Measurements from ENCODE around the gene HADHA. TPM values are rescaled to one million over a fixed set of nuclear protein-coding genes. Genes with fewer than 3 reads are reported as not detected.

Gene HADHA
- polyA plus RNA-seq, 1 of the 3 experiments (the other 2 are of a cell fraction), result 64.3 TPM

- H3K27me3 ChIP-seq (ENCODE audit: insufficient read depth), result no peaks in the 10 kb centered on the region
- peaks cover 96% of the 10 kb centered on the region for H3K79me2 ChIP-seq (ENCODE audit: insufficient read depth)
- H4K20me1 ChIP-seq (ENCODE audit: insufficient read depth), result peaks cover 11% of the 10 kb centered on the region; the same call in 1 of the 2 replicates
- ChIA-PET POLR2A (no interaction called here), CTCF (interaction anchor here (0.7 to 1.9 kb wide), 12 partner anchors 13 to 502 kb away, joined by 3 to 6 read pairs (median 4); partner anchors contain the start of gene SELENOI)
- H3K4me2 ChIP-seq, result peak overlapping the region; percentile 89
- TF ChIP-seq MAX (IDR thresholded peaks at IDR 0.05; ENCODE audit: low read depth) (0 out of 2 replicates have a peak, but pooled peaks have one; percentile 12), TAF1 (IDR thresholded peaks at IDR 0.05; ENCODE audit: borderline replicate concordance, low read depth, low read length) (peak; percentile 52; the same call in 1 of the 2 replicates), SIN3A (IDR thresholded peaks at IDR 0.05; ENCODE audit: borderline replicate concordance, low read depth, low read length) (0 out of 2 replicates have a peak, but pooled peaks have one; percentile 26), POLR2AphosphoS5 (IDR thresholded peaks at IDR 0.05; ENCODE audit: low read depth, low read length) (no peak), GABPA (IDR thresholded peaks at IDR 0.05; ENCODE audit: low read depth) (no peak)
- H3F3A ChIP-seq (replicated peaks; ENCODE audit: insufficient read depth), result peaks cover 9% of the 10 kb centered on the region
- peaks cover 9 to 11% of the 10 kb centered on the region in 2 experiments; a peak in 3 of 4 replicates for H3K4me1 ChIP-seq (ENCODE audit: control insufficient read depth in 1 of 2, insufficient read depth in 2 of 2, low read depth in 1 of 2, low read length in 1 of 2)
- H3K4me3 ChIP-seq (ENCODE audit: low read depth in 2 of 2, low read length in 1 of 2), result peak overlapping the region; percentile 83 to 91
- DNase-seq, result peak; percentile 47
- peaks cover 0 to under 1% of the 10 kb centered on the region in 2 experiments for H3K36me3 ChIP-seq (replicated peaks in 1 of 2; ENCODE audit: control insufficient read depth in 1 of 2, insufficient read depth in 2 of 2, low read length in 1 of 2)
- peak overlapping the region; percentile 87 for H3K9ac ChIP-seq
- H3K9me2 ChIP-seq, result no peaks in the 10 kb centered on the region
- WGBS (ENCODE audit: low lambda C conversion rate), result under 1% methylated on average over 22 of the region's 22 CpGs
- no peaks in the 10 kb centered on the region for H3K9me3 ChIP-seq
- peak overlapping the region; percentile 97 for H2AFZ ChIP-seq (ENCODE audit: low read depth)
- H3K27ac ChIP-seq (ENCODE audit: low read depth in 2 of 2, low read length in 1 of 2), result peak overlapping the region; percentile 91 to 98
These were observed 743 bp downstream of the HADHA start for GRCh38 chr2:26243470-26244308.

- DNase-seq, result no peak
- Histone ChIP-seq H3K4me2 (peak overlapping the region; percentile 89; the same call in 1 of the 2 replicates), H3K4me3 (ENCODE audit: low read depth in 2 of 2, low read length in 1 of 2) (peak overlapping the region; percentile 83 to 91; a peak in 2 of 4 replicates), H3F3A (replicated peaks; ENCODE audit: insufficient read depth) (peaks cover 9% of the 10 kb centered on the region), H3K27ac (ENCODE audit: low read depth in 2 of 2, low read length in 1 of 2) (no peak overlapping the region), H3K9me2 (no peaks in the 10 kb centered on the region), H3K4me1 (ENCODE audit: control insufficient read depth in 1 of 2, insufficient read depth in 2 of 2, low read depth in 1 of 2, low read length in 1 of 2) (peaks cover 9 to 11% of the 10 kb centered on the region in 2 experiments; a peak in 3 of 4 replicates), H2AFZ (ENCODE audit: low read depth) (no peak overlapping the region), H3K36me3 (replicated peaks in 1 of 2; ENCODE audit: control insufficient read depth in 1 of 2, insufficient read depth in 2 of 2, low read length in 1 of 2) (peaks cover 5 to 12% of the 10 kb centered on the region in 2 experiments), H3K9ac (no peak overlapping the region; the same call in 1 of the 2 replicates), H3K79me2 (ENCODE audit: insufficient read depth) (peaks cover 83% of the 10 kb centered on the region), H3K9me3 (no peaks in the 10 kb centered on the region), H4K20me1 (ENCODE audit: insufficient read depth) (peaks cover 11% of the 10 kb centered on the region; the same call in 1 of the 2 replicates), H3K27me3 (ENCODE audit: insufficient read depth) (no peaks in the 10 kb centered on the region)
- ChIA-PET CTCF (interaction anchor here (0.6 to 1.5 kb wide), 3 partner anchors 15 to 88 kb away, joined by 3 to 4 read pairs (median 4); no protein-coding TSS in a partner anchor), POLR2A (no interaction called here)
- 65% methylated on average over 6 of the region's 6 CpGs for WGBS (ENCODE audit: low lambda C conversion rate)
- no peak for TF ChIP-seq SIN3A (IDR thresholded peaks at IDR 0.05; ENCODE audit: borderline replicate concordance, low read depth, low read length)
- TF ChIP-seq JUND (IDR thresholded peaks at IDR 0.05), result no peak
- no peak for TF ChIP-seq TCF12 (IDR thresholded peaks at IDR 0.05)
- no peak for TF ChIP-seq SMC3 (IDR thresholded peaks at IDR 0.05; ENCODE audit: low read depth, low read length)
- TF ChIP-seq MEF2A (IDR thresholded peaks at IDR 0.05; ENCODE audit: borderline replicate concordance, low read depth), result no peak
- no peak for TF ChIP-seq USF1 (IDR thresholded peaks at IDR 0.05; ENCODE audit: borderline replicate concordance, low read depth)
- TF ChIP-seq PBX3 (IDR thresholded peaks at IDR 0.05), result no peak
- no peak for TF ChIP-seq RCOR1 (IDR thresholded peaks at IDR 0.05; ENCODE audit: low read length)
- TF ChIP-seq TAF1 (IDR thresholded peaks at IDR 0.05; ENCODE audit: borderline replicate concordance, low read depth, low read length), result no peak
- TF ChIP-seq NFIC (IDR thresholded peaks at IDR 0.05; ENCODE audit: borderline replicate concordance), result no peak
- TF ChIP-seq CTCF (IDR thresholded peaks at IDR 0.05), result no peak
- TF ChIP-seq CHD2 (IDR thresholded peaks at IDR 0.05; ENCODE audit: low read length, partially characterized antibody), result no peak
- TF ChIP-seq NRF1 (IDR thresholded peaks at IDR 0.05; ENCODE audit: low read depth, low read length), result no peak
- no peak for TF ChIP-seq ELF1 (IDR thresholded peaks at IDR 0.05)
These were observed 2.5 kb downstream of the HADHA start for GRCh38 chr2:26241928-26242436.

All from SK-N-SH (cell line).